GM23338 (cell line): ENCODE results near the gene TSPAN13. TPM values are rescaled to one million over a fixed set of nuclear protein-coding genes. Genes with fewer than 3 reads are reported as not detected.

Experiments used
- ATAC-seq: fragments of 200-7000 bp; cut with Tn5 transposase; 3 replicates; pipeline ENCODE4 v1.9.1; 2020
- DNase-seq: peaks from one replicate; pipeline ENCODE4 v3.0.0-alpha.2; 2015; ENCODE audit warnings: low spot score
- H2AFZ ChIP-seq: fragments of 200-600 bp; sonication (generic); 2 replicates; pipeline ENCODE4 v1.8.0; 2016; ENCODE audit warnings: antibody characterized with exemption, mild to moderate bottlenecking, moderate library complexity
- H3F3A ChIP-seq: fragments of 200-600 bp; sonication (generic); replicated peaks from 2 replicates; pipeline ENCODE4 v1.8.0; 2017; ENCODE audit warnings: antibody characterized with exemption, mixed run types, low read depth
- H3K27ac ChIP-seq: fragments of 200-600 bp; sonication (generic); 2 replicates; pipeline ENCODE4 v1.6.1; 2016; ENCODE audit warnings: low read depth
- H3K27me3 ChIP-seq: fragments of 200-600 bp; sonication (generic); 2 replicates; pipeline ENCODE4 v1.8.0; 2016; ENCODE audit warnings: mild to moderate bottlenecking, mixed run types, moderate library complexity; ENCODE audit not compliant: insufficient read depth
- H3K36me3 ChIP-seq: fragments of 200-600 bp; sonication (generic); 2 replicates; pipeline ENCODE4 v1.8.0; 2016; ENCODE audit warnings: mild to moderate bottlenecking; ENCODE audit not compliant: insufficient read depth
- H3K4me1 ChIP-seq: fragments of 200-600 bp; sonication (generic); 2 replicates; pipeline ENCODE4 v1.8.0; 2016; ENCODE audit warnings: mild to moderate bottlenecking, moderate library complexity; ENCODE audit not compliant: insufficient read depth
- H3K4me2 ChIP-seq: fragments of 200-600 bp; sonication (generic); 2 replicates; pipeline ENCODE4 v1.7.1; 2017; ENCODE audit warnings: mixed run types
- H3K4me3 ChIP-seq: fragments of 200-600 bp; sonication (generic); 2 replicates; pipeline ENCODE4 v1.6.1; 2016; ENCODE audit warnings: mixed run types
- H3K79me2 ChIP-seq: fragments of 200-600 bp; sonication (generic); replicated peaks from 2 replicates; pipeline ENCODE4 v1.8.0; 2017; ENCODE audit warnings: mild to moderate bottlenecking; ENCODE audit not compliant: insufficient read depth
- H3K9me2 ChIP-seq: fragments of 200-600 bp; sonication (generic); 2 replicates; pipeline ENCODE4 v1.8.0; 2017; ENCODE audit not compliant: insufficient read depth
- H4K20me1 ChIP-seq: fragments of 200-600 bp; sonication (generic); replicated peaks from 2 replicates; pipeline ENCODE4 v1.8.0; 2017; ENCODE audit warnings: mild to moderate bottlenecking; ENCODE audit not compliant: insufficient read depth
- H3K27ac Mint-ChIP-seq: 2 replicates; pipeline ENCODE4 v1.8.0; 2020; ENCODE audit warnings: inconsistent platforms, mild to moderate bottlenecking, moderate library complexity, mixed read lengths
- H3K27me3 Mint-ChIP-seq: 3 replicates; pipeline ENCODE4 v1.8.0; 2022; ENCODE audit warnings: low read depth, mild to moderate bottlenecking, moderate library complexity, mixed read lengths, inconsistent platforms; ENCODE audit not compliant: insufficient read depth, poor library complexity
- H3K36me3 Mint-ChIP-seq: 3 replicates; pipeline ENCODE4 v1.8.0; 2021; ENCODE audit warnings: low read depth, mild to moderate bottlenecking, inconsistent platforms, moderate library complexity, mixed read lengths
- H3K4me1 Mint-ChIP-seq: 3 replicates; pipeline ENCODE4 v1.8.0; 2020; ENCODE audit warnings: mild to moderate bottlenecking, inconsistent platforms, mixed read lengths
- H3K4me3 Mint-ChIP-seq: 3 replicates; pipeline ENCODE4 v1.8.0; 2021; ENCODE audit warnings: moderate library complexity, mild to moderate bottlenecking, inconsistent platforms, mixed read lengths
- H3K9me3 Mint-ChIP-seq: 3 replicates; pipeline ENCODE4 v1.8.0; 2020; ENCODE audit warnings: moderate library complexity, mild to moderate bottlenecking, inconsistent platforms, mixed read lengths
- CREB1 ChIP-seq: fragments of 250-450 bp; sonication (Bioruptor Pico); IDR thresholded peaks from 2 replicates; pipeline ENCODE4 v1.5.0; 2020; ENCODE audit warnings: low read depth, mild to moderate bottlenecking, moderate library complexity
- EZH2 ChIP-seq: fragments of 200-600 bp; sonication (generic); IDR thresholded peaks from one replicate; pipeline ENCODE4 v1.8.0; 2017; ENCODE audit warnings: antibody characterized with exemption, mild to moderate bottlenecking, low read depth; ENCODE audit not compliant: unreplicated experiment
- EZH2phosphoT487 ChIP-seq: fragments of 200-600 bp; sonication (generic); IDR thresholded peaks from one replicate; pipeline ENCODE4 v1.8.1; 2018; ENCODE audit warnings: antibody characterized with exemption; ENCODE audit not compliant: unreplicated experiment
- JUNB ChIP-seq: IDR thresholded peaks from one replicate; pipeline ENCODE4 v1.6.1; 2016; ENCODE audit warnings: antibody characterized with exemption; ENCODE audit not compliant: unreplicated experiment
- NANOG ChIP-seq: IDR thresholded peaks from 2 replicates; pipeline ENCODE4 v1.6.1; 2016; ENCODE audit warnings: antibody characterized with exemption, borderline replicate concordance
- POLR2AphosphoS5 ChIP-seq: IDR thresholded peaks from 2 replicates; pipeline ENCODE4 v1.6.1; 2016; ENCODE audit warnings: antibody characterized with exemption, low read depth
- STAT1 ChIP-seq: IDR thresholded peaks from one replicate; pipeline ENCODE4 v1.6.1; 2016; ENCODE audit warnings: antibody characterized with exemption; ENCODE audit not compliant: unreplicated experiment
- ZNF114 ChIP-seq: fragments of 250-450 bp; sonication (Bioruptor Pico); IDR thresholded peaks from 2 replicates; pipeline ENCODE4 v1.5.0; 2020; ENCODE audit warnings: mild to moderate bottlenecking, moderate library complexity
- ZNF331 ChIP-seq: fragments of 250-450 bp; sonication (Bioruptor Pico); IDR thresholded peaks from 2 replicates; pipeline ENCODE4 v1.5.0; 2020; ENCODE audit warnings: low read depth, mild to moderate bottlenecking, moderate library complexity
- polyA plus RNA-seq: library from polyadenylated mRNA; unstranded; fragments of >200 nt; fragmentation: Nextera tagmentation; extraction: Ambion mirVana; gene quantifications from 2 replicates; pipeline ENCODE4 v1.2.1, GENCODE V29; 2016
- total RNA-seq: library from RNA; depleted of rRNA; stranded (reverse); fragments of >200 nt; shearing (Covaris generic); gene quantifications from 2 replicates; pipeline ENCODE4 v1.2.3, GENCODE V29; 2014
- TF ChIP-seq, protein P1 (sequence below): IDR thresholded peaks from 2 replicates; pipeline ENCODE4 v1.6.1; 2016; ENCODE audit warnings: antibody characterized with exemption
- TF ChIP-seq, protein P2 (sequence below): IDR thresholded peaks from one replicate; pipeline ENCODE4 v1.6.1; 2018; ENCODE audit warnings: antibody characterized with exemption; ENCODE audit not compliant: unreplicated experiment
- TF ChIP-seq, protein P3 (sequence below): fragments of 250-450 bp; sonication (Bioruptor Pico); IDR thresholded peaks from 2 replicates; pipeline ENCODE4 v1.5.0; 2020; ENCODE audit warnings: mild to moderate bottlenecking, moderate library complexity
- TF ChIP-seq, protein P4 (sequence below), 2 experiments: fragments of 200-600 bp in 1 of 2; sonication (generic) in 1 of 2; conservative IDR thresholded peaks; 2 replicates each; pipeline versions ENCODE4 v1.5.1 to v1.6.1; 2016 to 2017; ENCODE audit warnings: antibody characterized with exemption in 2 of 2, low read depth in 2 of 2, mild to moderate bottlenecking in 2 of 2, moderate library complexity in 1 of 2

TSPAN13 gene
- total and polyA plus RNA-seq, 2 experiments from 2014 or later: 27.6 to 40.9 TPM

DNA sequence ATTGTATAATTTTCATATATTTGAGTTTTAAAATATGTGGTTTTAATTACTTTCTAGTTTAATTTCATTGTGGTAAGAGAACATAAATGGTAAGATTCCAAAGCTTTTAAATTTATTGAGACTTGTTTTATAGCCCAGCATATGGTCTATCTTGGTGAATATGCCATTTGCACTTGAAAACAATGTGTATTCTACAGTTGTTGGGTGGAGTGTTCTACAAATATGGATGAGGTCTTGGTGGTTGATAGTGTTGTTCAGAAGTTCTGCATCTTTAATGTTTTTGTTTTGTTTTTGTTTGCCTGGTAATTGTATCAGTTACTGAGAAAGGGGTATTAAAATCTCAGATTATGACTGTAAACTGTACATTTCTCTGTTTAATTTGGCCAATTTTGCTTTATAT is 37.6 kb upstream of the TSPAN13 start:
- H3K4me3 Mint-ChIP-seq: no peak overlapping the region
- H3K9me3 Mint-ChIP-seq: no peaks in the 10 kb centered on the region
- Histone ChIP-seq H3K79me2 (no peaks in the 10 kb centered on the region), H2AFZ (no peak overlapping the region), H3K27ac (no peak overlapping the region), H3K27me3 (no peaks in the 10 kb centered on the region), H4K20me1 (no peaks in the 10 kb centered on the region), H3K4me3 (no peak overlapping the region), H3F3A (no peaks in the 10 kb centered on the region), H3K4me2 (no peak overlapping the region), H3K36me3 (no peaks in the 10 kb centered on the region), H3K9me2 (no peaks in the 10 kb centered on the region), H3K4me1 (no peaks in the 10 kb centered on the region)
- no peak for DNase-seq
- peaks cover 2% of the 10 kb centered on the region for H3K27me3 Mint-ChIP-seq
- H3K27ac Mint-ChIP-seq: no peak overlapping the region
- H3K4me1 Mint-ChIP-seq: peaks cover 5% of the 10 kb centered on the region; the same call in 1 of the 3 replicates
- no peaks in the 10 kb centered on the region for H3K36me3 Mint-ChIP-seq
- TF ChIP-seq CREB1 (CRISPR knock-in tag) (no peak), POLR2AphosphoS5 (no peak), ZNF114 (CRISPR knock-in tag) (no peak), STAT1 (no peak), EZH2phosphoT487 (no peak), NANOG (no peak), EZH2 (no peak), JUNB (no peak), ZNF331 (CRISPR knock-in tag) (no peak)
- TF ChIP-seq, protein P1, sequence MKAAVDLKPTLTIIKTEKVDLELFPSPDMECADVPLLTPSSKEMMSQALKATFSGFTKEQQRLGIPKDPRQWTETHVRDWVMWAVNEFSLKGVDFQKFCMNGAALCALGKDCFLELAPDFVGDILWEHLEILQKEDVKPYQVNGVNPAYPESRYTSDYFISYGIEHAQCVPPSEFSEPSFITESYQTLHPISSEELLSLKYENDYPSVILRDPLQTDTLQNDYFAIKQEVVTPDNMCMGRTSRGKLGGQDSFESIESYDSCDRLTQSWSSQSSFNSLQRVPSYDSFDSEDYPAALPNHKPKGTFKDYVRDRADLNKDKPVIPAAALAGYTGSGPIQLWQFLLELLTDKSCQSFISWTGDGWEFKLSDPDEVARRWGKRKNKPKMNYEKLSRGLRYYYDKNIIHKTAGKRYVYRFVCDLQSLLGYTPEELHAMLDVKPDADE: no peak
- TF ChIP-seq, protein P2, sequence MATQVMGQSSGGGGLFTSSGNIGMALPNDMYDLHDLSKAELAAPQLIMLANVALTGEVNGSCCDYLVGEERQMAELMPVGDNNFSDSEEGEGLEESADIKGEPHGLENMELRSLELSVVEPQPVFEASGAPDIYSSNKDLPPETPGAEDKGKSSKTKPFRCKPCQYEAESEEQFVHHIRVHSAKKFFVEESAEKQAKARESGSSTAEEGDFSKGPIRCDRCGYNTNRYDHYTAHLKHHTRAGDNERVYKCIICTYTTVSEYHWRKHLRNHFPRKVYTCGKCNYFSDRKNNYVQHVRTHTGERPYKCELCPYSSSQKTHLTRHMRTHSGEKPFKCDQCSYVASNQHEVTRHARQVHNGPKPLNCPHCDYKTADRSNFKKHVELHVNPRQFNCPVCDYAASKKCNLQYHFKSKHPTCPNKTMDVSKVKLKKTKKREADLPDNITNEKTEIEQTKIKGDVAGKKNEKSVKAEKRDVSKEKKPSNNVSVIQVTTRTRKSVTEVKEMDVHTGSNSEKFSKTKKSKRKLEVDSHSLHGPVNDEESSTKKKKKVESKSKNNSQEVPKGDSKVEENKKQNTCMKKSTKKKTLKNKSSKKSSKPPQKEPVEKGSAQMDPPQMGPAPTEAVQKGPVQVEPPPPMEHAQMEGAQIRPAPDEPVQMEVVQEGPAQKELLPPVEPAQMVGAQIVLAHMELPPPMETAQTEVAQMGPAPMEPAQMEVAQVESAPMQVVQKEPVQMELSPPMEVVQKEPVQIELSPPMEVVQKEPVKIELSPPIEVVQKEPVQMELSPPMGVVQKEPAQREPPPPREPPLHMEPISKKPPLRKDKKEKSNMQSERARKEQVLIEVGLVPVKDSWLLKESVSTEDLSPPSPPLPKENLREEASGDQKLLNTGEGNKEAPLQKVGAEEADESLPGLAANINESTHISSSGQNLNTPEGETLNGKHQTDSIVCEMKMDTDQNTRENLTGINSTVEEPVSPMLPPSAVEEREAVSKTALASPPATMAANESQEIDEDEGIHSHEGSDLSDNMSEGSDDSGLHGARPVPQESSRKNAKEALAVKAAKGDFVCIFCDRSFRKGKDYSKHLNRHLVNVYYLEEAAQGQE: no peak
- TF ChIP-seq, protein P3, sequence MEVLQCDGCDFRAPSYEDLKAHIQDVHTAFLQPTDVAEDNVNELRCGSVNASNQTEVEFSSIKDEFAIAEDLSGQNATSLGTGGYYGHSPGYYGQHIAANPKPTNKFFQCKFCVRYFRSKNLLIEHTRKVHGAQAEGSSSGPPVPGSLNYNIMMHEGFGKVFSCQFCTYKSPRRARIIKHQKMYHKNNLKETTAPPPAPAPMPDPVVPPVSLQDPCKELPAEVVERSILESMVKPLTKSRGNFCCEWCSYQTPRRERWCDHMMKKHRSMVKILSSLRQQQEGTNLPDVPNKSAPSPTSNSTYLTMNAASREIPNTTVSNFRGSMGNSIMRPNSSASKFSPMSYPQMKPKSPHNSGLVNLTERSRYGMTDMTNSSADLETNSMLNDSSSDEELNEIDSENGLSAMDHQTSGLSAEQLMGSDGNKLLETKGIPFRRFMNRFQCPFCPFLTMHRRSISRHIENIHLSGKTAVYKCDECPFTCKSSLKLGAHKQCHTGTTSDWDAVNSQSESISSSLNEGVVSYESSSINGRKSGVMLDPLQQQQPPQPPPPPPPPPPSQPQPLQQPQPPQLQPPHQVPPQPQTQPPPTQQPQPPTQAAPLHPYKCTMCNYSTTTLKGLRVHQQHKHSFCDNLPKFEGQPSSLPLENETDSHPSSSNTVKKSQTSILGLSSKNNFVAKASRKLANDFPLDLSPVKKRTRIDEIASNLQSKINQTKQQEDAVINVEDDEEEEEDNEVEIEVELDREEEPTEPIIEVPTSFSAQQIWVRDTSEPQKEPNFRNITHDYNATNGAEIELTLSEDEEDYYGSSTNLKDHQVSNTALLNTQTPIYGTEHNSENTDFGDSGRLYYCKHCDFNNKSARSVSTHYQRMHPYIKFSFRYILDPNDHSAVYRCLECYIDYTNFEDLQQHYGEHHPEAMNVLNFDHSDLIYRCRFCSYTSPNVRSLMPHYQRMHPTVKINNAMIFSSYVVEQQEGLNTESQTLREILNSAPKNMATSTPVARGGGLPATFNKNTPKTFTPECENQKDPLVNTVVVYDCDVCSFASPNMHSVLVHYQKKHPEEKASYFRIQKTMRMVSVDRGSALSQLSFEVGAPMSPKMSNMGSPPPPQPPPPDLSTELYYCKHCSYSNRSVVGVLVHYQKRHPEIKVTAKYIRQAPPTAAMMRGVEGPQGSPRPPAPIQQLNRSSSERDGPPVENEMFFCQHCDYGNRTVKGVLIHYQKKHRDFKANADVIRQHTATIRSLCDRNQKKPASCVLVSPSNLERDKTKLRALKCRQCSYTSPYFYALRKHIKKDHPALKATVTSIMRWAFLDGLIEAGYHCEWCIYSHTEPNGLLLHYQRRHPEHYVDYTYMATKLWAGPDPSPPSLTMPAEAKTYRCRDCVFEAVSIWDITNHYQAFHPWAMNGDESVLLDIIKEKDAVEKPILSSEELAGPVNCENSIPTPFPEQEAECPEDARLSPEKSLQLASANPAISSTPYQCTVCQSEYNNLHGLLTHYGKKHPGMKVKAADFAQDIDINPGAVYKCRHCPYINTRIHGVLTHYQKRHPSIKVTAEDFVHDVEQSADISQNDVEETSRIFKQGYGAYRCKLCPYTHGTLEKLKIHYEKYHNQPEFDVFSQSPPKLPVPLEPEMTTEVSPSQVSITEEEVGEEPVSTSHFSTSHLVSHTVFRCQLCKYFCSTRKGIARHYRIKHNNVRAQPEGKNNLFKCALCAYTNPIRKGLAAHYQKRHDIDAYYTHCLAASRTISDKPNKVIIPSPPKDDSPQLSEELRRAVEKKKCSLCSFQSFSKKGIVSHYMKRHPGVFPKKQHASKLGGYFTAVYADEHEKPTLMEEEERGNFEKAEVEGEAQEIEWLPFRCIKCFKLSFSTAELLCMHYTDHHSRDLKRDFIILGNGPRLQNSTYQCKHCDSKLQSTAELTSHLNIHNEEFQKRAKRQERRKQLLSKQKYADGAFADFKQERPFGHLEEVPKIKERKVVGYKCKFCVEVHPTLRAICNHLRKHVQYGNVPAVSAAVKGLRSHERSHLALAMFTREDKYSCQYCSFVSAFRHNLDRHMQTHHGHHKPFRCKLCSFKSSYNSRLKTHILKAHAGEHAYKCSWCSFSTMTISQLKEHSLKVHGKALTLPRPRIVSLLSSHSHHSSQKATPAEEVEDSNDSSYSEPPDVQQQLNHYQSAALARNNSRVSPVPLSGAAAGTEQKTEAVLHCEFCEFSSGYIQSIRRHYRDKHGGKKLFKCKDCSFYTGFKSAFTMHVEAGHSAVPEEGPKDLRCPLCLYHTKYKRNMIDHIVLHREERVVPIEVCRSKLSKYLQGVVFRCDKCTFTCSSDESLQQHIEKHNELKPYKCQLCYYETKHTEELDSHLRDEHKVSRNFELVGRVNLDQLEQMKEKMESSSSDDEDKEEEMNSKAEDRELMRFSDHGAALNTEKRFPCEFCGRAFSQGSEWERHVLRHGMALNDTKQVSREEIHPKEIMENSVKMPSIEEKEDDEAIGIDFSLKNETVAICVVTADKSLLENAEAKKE (CRISPR knock-in tag): no peak
- TF ChIP-seq, protein P4, sequence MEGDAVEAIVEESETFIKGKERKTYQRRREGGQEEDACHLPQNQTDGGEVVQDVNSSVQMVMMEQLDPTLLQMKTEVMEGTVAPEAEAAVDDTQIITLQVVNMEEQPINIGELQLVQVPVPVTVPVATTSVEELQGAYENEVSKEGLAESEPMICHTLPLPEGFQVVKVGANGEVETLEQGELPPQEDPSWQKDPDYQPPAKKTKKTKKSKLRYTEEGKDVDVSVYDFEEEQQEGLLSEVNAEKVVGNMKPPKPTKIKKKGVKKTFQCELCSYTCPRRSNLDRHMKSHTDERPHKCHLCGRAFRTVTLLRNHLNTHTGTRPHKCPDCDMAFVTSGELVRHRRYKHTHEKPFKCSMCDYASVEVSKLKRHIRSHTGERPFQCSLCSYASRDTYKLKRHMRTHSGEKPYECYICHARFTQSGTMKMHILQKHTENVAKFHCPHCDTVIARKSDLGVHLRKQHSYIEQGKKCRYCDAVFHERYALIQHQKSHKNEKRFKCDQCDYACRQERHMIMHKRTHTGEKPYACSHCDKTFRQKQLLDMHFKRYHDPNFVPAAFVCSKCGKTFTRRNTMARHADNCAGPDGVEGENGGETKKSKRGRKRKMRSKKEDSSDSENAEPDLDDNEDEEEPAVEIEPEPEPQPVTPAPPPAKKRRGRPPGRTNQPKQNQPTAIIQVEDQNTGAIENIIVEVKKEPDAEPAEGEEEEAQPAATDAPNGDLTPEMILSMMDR (conservative IDR thresholded peaks at IDR 0.05; ENCODE audit: low read depth in 2 of 2): no peak
- no peak for ATAC-seq
